Gastroesophageal sphincter (tissue), 3 donors: ENCODE measurements around the gene SWAP70.

Experiments
- POLR2AphosphoS5 ChIP-seq: sonication (generic); formaldehyde crosslinking; IDR thresholded peaks from one replicate; pipeline ENCODE4 v1.6.1; 2017; ENCODE audit warnings: antibody characterized with exemption
- TF ChIP-seq, protein P1 (sequence below), 4 experiments: fragments of 200-600 bp in 2 of 4; fragments of 450-650 bp in 2 of 4; sonication (generic) in 1 of 4; IDR thresholded peaks; one replicate each; pipeline ENCODE4 v1.5.1; 2017 to 2019; ENCODE audit warnings: antibody characterized with exemption in 4 of 4, mild to moderate bottlenecking in 2 of 4, moderate library complexity in 2 of 4

DNA sequence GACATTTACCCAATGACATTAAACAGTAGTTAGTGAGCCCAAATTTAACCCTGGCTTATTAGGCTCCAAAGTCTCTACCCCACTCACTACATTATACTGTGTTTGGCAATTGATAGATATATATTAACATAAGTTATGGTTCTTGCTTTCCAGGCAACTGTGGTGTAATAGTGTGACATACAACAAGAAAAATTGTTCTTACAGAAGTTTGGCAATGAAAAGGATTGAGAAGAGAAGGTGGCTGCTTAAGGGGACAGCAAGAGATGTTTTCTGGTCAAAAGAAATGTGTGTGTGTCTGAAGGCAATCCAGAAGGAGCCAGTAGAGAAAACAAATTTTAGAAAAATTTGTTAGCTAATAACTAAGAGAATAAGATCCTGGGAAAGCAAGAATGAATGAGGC lies 132.4 kb downstream of the SWAP70 start:
- TF ChIP-seq, protein P1, sequence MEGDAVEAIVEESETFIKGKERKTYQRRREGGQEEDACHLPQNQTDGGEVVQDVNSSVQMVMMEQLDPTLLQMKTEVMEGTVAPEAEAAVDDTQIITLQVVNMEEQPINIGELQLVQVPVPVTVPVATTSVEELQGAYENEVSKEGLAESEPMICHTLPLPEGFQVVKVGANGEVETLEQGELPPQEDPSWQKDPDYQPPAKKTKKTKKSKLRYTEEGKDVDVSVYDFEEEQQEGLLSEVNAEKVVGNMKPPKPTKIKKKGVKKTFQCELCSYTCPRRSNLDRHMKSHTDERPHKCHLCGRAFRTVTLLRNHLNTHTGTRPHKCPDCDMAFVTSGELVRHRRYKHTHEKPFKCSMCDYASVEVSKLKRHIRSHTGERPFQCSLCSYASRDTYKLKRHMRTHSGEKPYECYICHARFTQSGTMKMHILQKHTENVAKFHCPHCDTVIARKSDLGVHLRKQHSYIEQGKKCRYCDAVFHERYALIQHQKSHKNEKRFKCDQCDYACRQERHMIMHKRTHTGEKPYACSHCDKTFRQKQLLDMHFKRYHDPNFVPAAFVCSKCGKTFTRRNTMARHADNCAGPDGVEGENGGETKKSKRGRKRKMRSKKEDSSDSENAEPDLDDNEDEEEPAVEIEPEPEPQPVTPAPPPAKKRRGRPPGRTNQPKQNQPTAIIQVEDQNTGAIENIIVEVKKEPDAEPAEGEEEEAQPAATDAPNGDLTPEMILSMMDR (IDR thresholded peaks at IDR 0.05), result no peak
- no peak for TF ChIP-seq POLR2AphosphoS5
